CD1c-positive myeloid dendritic cell (primary cell): ENCODE results near the gene PHACTR1.
"Not testable (repeated sequence)": the region's sequence is repeated elsewhere in the genome, so short reads cannot be mapped to it uniquely, and the experiment has no call there.

Experiments
- DNase-seq: peaks from one replicate; pipeline ENCODE4 v3.0.0-alpha.2; 2016; ENCODE audit errors: extremely low spot score

PHACTR1 gene

GRCh38 chr6:13307508-13307995, 591.0 kb downstream of the PHACTR1 start:
- DNase-seq, result peak; percentile 93

DNA sequence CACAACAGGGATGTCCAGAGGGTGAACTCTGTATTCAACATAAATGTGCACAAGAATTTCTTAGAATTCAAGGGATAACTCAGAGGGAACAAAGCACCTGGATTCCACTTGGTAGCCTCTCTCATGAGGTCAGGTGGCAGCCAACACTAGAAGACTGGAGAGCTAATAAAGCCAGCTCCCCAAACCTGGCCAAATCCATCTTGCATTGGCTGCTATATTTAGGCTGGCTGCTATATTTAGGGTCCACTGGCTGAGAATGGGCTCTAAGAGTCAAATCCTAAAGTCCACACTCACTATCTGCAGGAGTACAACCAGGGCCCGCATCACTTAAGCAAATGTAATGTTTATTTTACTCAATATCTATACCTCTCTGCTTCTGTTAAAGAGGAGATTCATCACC, 591.8 kb downstream of the PHACTR1 start:
- DNase-seq, result no peak

DNA sequence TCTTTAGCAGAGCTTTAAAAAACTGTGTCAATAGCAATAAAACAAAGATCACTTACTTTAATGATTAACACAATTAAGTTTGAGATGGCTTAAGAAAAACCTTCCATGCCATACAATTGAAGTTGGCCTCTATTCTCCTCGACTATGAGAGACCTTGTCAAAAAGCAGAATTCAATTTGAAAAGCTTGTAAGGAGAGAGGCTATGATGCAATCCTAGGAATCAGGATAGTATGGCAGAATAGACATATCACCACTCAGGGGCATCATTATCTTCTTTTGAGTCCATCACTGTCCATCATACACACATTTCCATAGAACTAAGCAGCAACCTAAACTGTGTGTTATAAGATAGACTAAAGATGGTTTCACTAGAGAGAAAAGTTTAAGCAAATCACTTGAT, 594.6 kb downstream of the PHACTR1 start:
- DNase-seq, result no peak

DNA sequence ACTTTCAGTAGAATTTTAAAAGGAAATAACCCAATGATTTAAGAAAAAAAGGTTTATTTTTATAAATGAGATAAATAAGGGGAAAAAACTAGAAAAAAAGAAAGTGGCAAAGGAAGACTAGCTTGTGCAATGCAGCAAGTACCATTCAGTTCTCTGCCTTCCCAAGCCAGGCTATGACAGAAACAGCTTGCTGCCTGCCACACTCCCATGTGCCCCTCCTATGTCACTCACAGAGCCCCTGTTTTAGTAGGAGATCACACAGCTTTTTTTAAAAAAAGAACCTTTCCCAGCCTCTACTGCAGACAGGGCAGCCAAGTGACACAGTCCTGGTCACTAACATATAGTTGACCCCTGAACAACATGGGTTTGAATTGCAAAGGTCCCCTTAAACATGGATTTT, 598.2 kb downstream of the PHACTR1 start:
- no peak for DNase-seq

GRCh38 chr6:13315896-13316295, 599.3 kb downstream of the PHACTR1 start:
- DNase-seq, result no peak

DNA sequence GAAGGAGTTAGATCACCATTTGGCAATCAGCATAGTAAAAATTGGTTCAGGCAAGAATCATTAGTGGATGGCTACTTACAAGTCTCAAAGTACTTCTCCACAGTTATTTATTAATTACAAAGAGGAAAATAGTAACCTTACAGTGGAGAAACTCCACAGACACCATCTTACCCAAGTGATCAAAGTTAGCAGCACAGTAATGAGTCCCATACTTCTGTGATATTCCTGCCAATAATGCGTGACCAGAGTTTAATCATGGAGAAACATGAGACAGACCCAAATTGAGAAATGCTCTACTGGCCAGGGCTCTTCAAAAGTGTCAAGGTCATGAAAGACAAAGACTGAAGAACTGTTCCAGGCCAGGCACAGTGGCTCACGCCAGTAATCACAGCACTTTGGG, 602.3 kb downstream of the PHACTR1 start:
- DNase-seq, result no peak

GRCh38 chr6:13319891-13320564, 603.5 kb downstream of the PHACTR1 start:
- DNase-seq, result no peak

- DNase-seq, result not testable (repeated sequence)
Measured at GRCh38 chr6:13326031-13326586, 609.5 kb downstream of the PHACTR1 start.

GRCh38 chr6:13327691-13328075, 611.1 kb downstream of the PHACTR1 start:
- no peak for DNase-seq

DNA sequence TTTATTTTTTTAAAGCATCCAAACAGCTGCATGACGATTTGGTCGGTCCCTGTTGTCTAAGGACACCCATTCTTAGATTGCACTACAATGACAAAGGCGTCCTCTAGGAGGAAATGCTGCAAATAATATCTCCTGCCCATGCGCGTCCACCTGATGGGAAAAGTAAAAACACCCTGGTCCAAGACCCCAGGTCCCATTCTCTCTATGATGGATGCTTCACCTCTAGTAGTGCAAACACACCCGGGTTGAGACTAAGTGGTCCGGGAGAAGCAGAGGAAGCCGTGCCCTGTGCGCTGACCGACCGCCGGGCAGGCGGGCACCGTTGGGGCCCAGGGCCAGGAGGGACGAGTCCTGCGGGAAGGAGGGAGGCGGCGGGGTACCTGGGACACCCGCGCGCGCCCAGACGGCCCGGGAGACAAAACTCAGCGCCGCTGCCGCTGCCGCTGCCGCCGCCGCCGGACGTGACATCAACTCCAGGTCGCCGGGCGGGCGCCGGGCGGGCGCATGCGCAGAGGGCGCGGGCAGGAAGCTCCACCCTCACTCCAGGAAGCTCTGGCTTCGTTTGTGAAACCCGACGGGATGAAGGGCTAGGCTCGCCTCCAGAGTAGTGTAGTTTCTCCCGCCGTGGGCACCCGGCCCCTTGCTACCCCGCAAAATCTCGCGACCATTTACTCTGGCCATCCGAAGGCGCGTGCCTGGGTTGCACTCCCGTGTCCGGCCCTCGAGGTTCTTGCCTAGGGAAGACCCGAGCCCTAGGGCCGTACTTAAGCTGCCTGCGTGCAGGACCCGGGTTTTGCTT, 611.7 kb downstream of the PHACTR1 start, which contains the start of gene TBC1D7:
Gene TBC1D7, minus strand, starts transcription at position 462 of the 799 bp plus-strand sequence. CDS start 1,639 bp downstream, outside the sequence.
- DNase-seq, result peak; percentile 95

DNA sequence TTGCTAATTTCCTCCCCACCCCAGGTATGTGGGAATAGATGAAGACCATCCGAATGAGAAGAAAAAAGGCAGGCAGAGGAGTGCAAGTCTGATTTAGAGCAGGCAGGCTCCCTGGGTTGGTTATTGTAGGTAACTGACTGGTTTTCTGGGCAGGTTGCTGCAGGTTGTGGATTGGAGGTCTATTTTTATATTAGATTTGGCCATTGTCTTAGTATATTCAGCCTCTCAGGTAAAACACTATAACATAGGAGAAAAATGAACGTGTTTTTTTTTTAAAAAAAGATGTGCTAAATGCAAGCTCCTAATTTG, 612.3 kb downstream of the PHACTR1 start:
- DNase-seq, result no peak

GRCh38 chr6:13331516-13332348, 615.2 kb downstream of the PHACTR1 start:
- peak; percentile 58 for DNase-seq

DNA sequence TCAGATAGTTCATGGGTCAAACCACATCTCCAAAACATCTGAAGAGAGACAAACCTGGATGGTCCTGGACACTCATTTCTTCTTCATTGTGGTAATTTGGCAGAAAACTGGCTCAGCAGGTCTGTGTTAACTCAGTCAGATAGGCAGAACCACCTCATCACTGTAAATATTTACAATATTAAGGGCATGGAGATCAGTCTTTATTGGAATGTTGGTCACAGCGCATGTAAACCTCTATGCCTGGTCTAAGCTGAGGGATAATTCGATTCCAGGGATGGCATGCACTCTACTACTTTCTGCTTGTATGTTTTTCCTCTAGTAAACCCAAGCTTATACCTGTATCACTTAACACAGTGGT, 615.8 kb downstream of the PHACTR1 start:
- no peak for DNase-seq

DNA sequence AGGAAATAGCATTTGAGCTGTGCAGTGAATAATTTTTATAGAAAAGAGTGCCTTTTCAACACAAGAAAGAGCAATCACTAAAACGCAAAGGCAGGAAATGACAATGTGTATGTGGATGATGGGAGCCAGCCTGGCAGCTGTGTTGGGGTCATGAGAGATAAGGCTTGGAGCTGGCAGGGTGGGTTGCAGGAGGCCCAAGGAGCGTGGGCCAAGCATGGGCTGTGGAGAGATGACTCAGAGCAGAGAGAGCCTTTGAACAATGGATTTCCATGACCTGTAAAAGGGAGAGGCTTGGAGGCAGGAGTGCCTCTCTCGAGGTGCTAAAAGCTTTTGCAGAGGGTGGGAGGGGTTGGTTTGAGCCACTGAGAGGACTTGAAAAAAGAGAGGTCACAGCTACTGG, 618.4 kb downstream of the PHACTR1 start:
- no peak for DNase-seq

- peak; percentile 72 for DNase-seq
Measured at GRCh38 chr6:13336553-13336952, 620.0 kb downstream of the PHACTR1 start.

DNA sequence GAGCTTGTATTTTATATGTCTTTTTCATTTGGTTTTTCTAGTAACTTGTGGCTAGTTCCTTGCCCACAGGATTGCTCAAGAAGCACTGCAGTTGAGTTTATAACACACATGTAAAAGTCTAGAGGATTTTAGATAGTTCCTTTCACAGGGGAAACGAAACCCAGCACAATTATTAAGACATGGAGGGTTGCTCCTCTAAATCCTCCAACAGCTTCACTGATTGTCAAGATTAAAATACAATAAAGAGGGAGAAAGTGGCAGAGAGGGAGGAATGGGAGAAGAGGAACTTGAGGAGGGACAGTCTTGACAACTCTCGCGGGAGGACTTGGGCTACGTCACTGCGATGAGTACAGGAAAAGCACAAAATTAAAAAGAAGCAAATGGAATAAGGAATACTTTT, 621.5 kb downstream of the PHACTR1 start:
- peak; percentile 53 for DNase-seq
